GM19463 (cell line): ENCODE data around the gene P2RX3.

Experiments
- ATAC-seq: cut with Tn5 transposase; IDR thresholded peaks from one replicate; pipeline ENCODE4 v1.9.1; 2021; ENCODE audit warnings: mild to moderate bottlenecking, moderate library complexity; ENCODE audit not compliant: unreplicated experiment

Gene P2RX3

DNA sequence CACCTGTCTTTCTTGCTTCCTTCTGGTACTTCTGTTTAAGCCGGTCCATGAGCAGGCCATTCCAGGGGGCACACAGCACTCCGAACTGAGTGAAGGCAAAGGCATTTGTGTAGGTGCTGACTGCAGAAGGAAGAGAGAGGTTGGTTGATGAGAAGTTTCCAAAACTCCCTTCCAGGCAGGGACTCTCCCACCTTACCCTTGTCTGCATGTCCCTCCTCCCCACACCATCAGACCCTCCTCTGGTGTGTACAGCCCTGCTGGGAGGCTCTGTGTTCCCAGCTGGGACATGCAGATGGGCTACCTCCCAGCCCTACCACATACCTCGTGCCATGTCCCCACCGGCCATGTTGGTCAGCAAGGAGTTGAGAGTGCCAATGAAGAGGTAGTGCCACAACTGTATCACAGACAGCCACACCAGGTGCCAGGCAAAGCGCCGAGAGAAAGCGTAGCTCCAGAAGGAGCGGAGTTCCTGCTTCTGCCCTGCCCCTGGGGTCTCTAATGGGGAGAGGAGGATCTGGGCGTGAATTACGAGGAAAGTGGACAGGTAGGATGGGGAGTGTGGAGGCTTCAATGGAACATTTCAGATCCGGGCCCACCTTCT, 76.6 kb downstream of the P2RX3 start:
- ATAC-seq, result no peak

DNA sequence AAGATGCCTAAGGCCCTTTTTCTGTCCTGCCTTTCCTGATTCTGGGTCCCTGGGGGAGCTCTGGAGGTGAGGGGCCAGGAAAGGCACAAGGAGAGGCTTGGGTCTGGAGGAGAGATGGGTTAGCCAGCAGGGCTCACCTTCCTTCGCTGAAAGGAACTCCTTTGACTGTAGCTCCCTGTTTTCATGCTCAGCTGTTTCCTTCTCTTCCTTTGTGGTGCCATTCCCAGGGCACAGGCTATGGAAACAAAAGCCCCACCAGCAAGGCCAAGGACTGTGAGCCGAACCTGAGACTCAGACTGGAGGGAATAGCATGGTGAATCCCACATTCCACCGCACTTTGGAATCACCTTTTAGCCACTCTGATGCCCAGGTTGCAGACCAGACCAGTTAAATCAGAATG, 78.3 kb downstream of the P2RX3 start:
- no peak for ATAC-seq

DNA sequence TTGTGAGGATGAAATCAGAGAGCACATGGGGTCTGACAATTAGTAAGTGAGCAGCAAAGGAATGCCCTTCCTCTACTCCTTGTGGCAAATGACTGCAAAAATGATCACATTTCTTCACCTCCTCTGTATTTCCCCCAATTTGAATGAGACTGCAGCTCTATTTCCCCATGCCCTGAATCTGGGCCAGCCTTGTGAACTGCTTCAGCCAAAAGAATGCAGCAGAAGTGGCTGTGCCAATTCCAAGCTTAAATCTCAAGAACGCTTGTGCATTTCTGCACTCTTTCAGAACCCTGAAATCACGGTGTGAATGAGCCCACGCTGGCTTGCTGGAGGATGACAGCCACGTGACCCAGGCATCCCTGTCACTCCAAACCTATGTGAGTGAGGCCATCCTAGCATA, 78.9 kb downstream of the P2RX3 start:
- ATAC-seq, result no peak

DNA sequence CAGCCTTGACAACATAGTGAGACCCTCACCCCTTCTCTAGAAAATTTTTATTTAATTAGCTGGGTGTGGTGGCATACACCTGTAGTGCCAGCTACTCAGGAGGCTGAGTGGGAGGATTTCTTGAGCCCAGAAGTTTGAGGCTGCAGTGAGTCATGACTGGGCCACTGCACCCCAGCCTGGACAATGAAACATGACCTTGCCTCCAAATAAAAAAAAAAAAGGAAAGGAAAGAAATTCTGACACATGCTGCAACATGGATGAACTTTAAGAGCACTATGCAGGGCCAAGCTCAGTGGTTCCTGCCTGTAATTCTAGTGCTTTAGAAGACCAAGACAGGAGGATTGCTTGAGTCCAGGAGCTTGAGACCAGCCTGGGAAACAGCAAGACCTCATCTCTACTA, 80.0 kb downstream of the P2RX3 start:
- ATAC-seq, result no peak

DNA sequence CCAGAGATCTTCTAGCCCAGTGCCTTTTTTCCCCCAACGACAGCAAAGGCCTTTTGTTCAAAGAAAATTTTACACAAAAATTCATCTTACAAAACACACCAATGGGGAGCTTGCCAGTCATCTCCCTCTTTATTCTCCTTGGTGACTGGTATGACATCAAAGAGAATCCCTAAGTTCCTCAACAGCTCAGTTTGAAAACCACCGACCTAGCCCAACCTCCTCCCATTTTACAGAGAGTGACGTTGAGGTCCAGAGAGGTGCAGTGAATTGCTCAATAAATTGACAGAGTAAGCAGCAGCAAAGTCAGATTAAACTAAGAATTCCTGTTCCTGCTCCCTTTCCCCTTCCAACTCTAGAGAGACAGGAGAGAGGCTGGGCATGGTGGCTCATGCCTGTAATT, 81.0 kb downstream of the P2RX3 start:
- ATAC-seq, result no peak

DNA sequence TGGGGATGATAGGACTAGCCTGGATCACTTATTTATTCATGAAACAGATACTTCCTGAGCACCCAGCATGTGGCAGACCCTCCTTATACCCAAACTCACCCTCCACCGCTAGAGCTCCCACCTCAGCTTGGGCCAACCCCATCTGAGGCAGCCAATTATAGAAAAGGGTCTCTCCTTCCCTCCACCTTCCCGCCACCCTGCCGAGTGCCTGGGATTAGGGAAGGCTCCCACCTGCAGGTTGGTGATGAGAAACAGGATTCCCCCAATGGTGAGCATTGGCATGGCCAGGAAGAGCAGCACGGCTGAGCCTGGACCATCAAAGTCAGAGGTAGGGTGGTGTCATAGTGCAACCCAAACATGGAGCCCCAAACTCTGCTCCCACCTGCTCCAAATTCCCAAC, 82.9 kb downstream of the P2RX3 start:
- no peak for ATAC-seq

DNA sequence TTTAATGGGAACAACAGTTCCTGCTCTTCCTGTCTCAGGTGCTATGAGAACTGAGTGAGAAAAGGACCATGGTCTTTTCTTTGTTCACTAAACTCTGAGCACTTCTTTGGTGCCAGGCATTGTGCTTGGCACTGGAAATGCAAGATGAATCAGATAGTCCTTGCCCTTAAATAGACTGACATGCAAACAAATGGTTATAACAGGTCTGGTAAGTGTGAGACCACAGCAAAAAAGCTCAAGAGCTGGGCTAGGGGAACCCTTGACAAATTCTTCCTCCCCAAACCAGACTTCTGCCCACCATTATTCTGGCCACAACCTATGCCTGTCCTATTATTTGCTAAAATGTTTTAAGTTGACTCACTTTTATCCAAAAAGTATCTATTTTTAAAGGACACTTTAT, 83.7 kb downstream of the P2RX3 start:
- ATAC-seq, result no peak
